ENCODE data around the gene B2M.

DNA sequence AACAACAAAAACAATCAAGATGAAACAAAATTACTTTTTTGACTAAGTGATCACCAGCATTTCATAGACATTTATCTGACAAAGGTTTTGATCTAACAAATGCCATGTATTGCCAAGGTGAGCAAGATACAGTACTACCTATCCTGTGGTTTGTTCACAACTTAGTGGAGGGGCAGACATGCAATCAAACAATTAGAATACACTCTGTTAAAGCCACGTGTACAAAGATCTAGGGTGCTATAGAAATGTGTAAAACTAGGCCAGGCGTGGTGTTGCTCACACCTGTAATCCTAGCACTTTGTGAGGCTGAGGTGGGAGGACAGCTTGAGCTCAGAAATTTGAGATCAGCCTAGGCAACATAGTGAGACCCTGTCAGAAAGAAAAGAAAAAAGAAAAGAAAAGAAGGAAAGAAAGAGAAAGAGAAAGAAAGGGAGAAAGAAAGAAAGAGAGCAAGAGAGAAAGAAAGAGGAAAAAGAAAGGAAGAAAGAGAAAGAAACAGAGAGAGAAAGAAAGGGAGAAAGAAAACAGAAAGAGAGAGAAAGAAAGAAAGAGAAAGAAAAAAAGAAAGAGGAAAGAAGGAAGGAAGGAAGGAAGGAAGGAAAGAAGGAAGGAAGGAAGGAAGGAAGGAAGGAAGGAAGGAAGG lies 23.6 kb downstream of the B2M start:
- TF ChIP-seq, protein P1, sequence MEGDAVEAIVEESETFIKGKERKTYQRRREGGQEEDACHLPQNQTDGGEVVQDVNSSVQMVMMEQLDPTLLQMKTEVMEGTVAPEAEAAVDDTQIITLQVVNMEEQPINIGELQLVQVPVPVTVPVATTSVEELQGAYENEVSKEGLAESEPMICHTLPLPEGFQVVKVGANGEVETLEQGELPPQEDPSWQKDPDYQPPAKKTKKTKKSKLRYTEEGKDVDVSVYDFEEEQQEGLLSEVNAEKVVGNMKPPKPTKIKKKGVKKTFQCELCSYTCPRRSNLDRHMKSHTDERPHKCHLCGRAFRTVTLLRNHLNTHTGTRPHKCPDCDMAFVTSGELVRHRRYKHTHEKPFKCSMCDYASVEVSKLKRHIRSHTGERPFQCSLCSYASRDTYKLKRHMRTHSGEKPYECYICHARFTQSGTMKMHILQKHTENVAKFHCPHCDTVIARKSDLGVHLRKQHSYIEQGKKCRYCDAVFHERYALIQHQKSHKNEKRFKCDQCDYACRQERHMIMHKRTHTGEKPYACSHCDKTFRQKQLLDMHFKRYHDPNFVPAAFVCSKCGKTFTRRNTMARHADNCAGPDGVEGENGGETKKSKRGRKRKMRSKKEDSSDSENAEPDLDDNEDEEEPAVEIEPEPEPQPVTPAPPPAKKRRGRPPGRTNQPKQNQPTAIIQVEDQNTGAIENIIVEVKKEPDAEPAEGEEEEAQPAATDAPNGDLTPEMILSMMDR (IDR thresholded peaks at IDR 0.05) = no peak
- TF ChIP-seq POLR2A (IDR thresholded peaks at IDR 0.05) (no peak), POLR2AphosphoS5 (IDR thresholded peaks at IDR 0.05; ENCODE audit: insufficient read depth in 1 of 2, low read depth in 1 of 2) (no peak)

All from vagina (tissue), 2 donors.